ENCODE results near the gene MARK2.
A peak's percentile ranks its signal among the peaks of the same experiment; 100 is the strongest.

Gene MARK2

GRCh38 chr11:63911876-63912275, 73.0 kb downstream of the MARK2 start:
- no peak for DNase-seq

GRCh38 chr11:63912678-63913077, 73.8 kb downstream of the MARK2 start:
- DNase-seq: no peak

GRCh38 chr11:63913866-63914830, 75.2 kb downstream of the MARK2 start:
- DNase-seq: no peak

- peak; percentile 41 for DNase-seq
Observed at GRCh38 chr11:63914896-63915691, 76.2 kb downstream of the MARK2 start.

GRCh38 chr11:63915961-63916836, 77.3 kb downstream of the MARK2 start:
- DNase-seq: peak; percentile 86

- peak; percentile 94 for DNase-seq
Observed at GRCh38 chr11:63916837-63917691, 78.2 kb downstream of the MARK2 start, which contains the start of gene RCOR2. RCOR2 (minus strand) TSS chr11:63917164; CDS start chr11:63916456, 708 bp downstream.

GRCh38 chr11:63917692-63918506, 79.0 kb downstream of the MARK2 start:
- peak; percentile 95 for DNase-seq

- DNase-seq: peak; percentile 83
Observed at GRCh38 chr11:63918507-63919191, 79.7 kb downstream of the MARK2 start.

GRCh38 chr11:63919267-63920125, 80.6 kb downstream of the MARK2 start:
- DNase-seq: peak; percentile 91

- DNase-seq: peak; percentile 69
Observed at GRCh38 chr11:63920126-63920938, 81.4 kb downstream of the MARK2 start.

- DNase-seq: peak; percentile 65
Observed at GRCh38 chr11:63920939-63921417, 82.1 kb downstream of the MARK2 start.

GRCh38 chr11:63922673-63923192, 83.8 kb downstream of the MARK2 start:
- DNase-seq: no peak

- no peak for DNase-seq
Observed at GRCh38 chr11:63923319-63923718, 84.4 kb downstream of the MARK2 start.

- DNase-seq: no peak
Observed at GRCh38 chr11:63929616-63930015, 90.7 kb downstream of the MARK2 start.

GRCh38 chr11:63931045-63931444, 92.1 kb downstream of the MARK2 start:
- no peak for DNase-seq

- DNase-seq: no peak
Observed at GRCh38 chr11:63931876-63932275, 93.0 kb downstream of the MARK2 start.

- no peak for DNase-seq
Observed at GRCh38 chr11:63933459-63933858, 94.5 kb downstream of the MARK2 start.
